GM23338 (cell line): Measurements from ENCODE around the gene GNB1L. TPM values are rescaled to one million over a fixed set of nuclear protein-coding genes. Genes with fewer than 3 reads are reported as not detected.

Source experiments
- ATAC-seq: fragments of 200-7000 bp; cut with Tn5 transposase; 3 replicates; pipeline ENCODE4 v1.9.1; 2020
- DNase-seq: peaks from one replicate; pipeline ENCODE4 v3.0.0-alpha.2; 2015; ENCODE audit warnings: low spot score
- H2AFZ ChIP-seq: fragments of 200-600 bp; sonication (generic); 2 replicates; pipeline ENCODE4 v1.8.0; 2016; ENCODE audit warnings: antibody characterized with exemption, mild to moderate bottlenecking, moderate library complexity
- H3F3A ChIP-seq: fragments of 200-600 bp; sonication (generic); replicated peaks from 2 replicates; pipeline ENCODE4 v1.8.0; 2017; ENCODE audit warnings: antibody characterized with exemption, mixed run types, low read depth
- H3K27ac ChIP-seq: fragments of 200-600 bp; sonication (generic); 2 replicates; pipeline ENCODE4 v1.6.1; 2016; ENCODE audit warnings: low read depth
- H3K27me3 ChIP-seq: fragments of 200-600 bp; sonication (generic); 2 replicates; pipeline ENCODE4 v1.8.0; 2016; ENCODE audit warnings: mild to moderate bottlenecking, mixed run types, moderate library complexity; ENCODE audit not compliant: insufficient read depth
- H3K36me3 ChIP-seq: fragments of 200-600 bp; sonication (generic); 2 replicates; pipeline ENCODE4 v1.8.0; 2016; ENCODE audit warnings: mild to moderate bottlenecking; ENCODE audit not compliant: insufficient read depth
- H3K4me1 ChIP-seq: fragments of 200-600 bp; sonication (generic); 2 replicates; pipeline ENCODE4 v1.8.0; 2016; ENCODE audit warnings: mild to moderate bottlenecking, moderate library complexity; ENCODE audit not compliant: insufficient read depth
- H3K4me2 ChIP-seq: fragments of 200-600 bp; sonication (generic); 2 replicates; pipeline ENCODE4 v1.7.1; 2017; ENCODE audit warnings: mixed run types
- H3K4me3 ChIP-seq: fragments of 200-600 bp; sonication (generic); 2 replicates; pipeline ENCODE4 v1.6.1; 2016; ENCODE audit warnings: mixed run types
- H3K79me2 ChIP-seq: fragments of 200-600 bp; sonication (generic); replicated peaks from 2 replicates; pipeline ENCODE4 v1.8.0; 2017; ENCODE audit warnings: mild to moderate bottlenecking; ENCODE audit not compliant: insufficient read depth
- H3K9me2 ChIP-seq: fragments of 200-600 bp; sonication (generic); 2 replicates; pipeline ENCODE4 v1.8.0; 2017; ENCODE audit not compliant: insufficient read depth
- H4K20me1 ChIP-seq: fragments of 200-600 bp; sonication (generic); replicated peaks from 2 replicates; pipeline ENCODE4 v1.8.0; 2017; ENCODE audit warnings: mild to moderate bottlenecking; ENCODE audit not compliant: insufficient read depth
- H3K27ac Mint-ChIP-seq: 2 replicates; pipeline ENCODE4 v1.8.0; 2020; ENCODE audit warnings: inconsistent platforms, mild to moderate bottlenecking, moderate library complexity, mixed read lengths
- H3K27me3 Mint-ChIP-seq: 3 replicates; pipeline ENCODE4 v1.8.0; 2022; ENCODE audit warnings: low read depth, mild to moderate bottlenecking, moderate library complexity, mixed read lengths, inconsistent platforms; ENCODE audit not compliant: insufficient read depth, poor library complexity
- H3K36me3 Mint-ChIP-seq: 3 replicates; pipeline ENCODE4 v1.8.0; 2021; ENCODE audit warnings: low read depth, mild to moderate bottlenecking, inconsistent platforms, moderate library complexity, mixed read lengths
- H3K4me1 Mint-ChIP-seq: 3 replicates; pipeline ENCODE4 v1.8.0; 2020; ENCODE audit warnings: mild to moderate bottlenecking, inconsistent platforms, mixed read lengths
- H3K4me3 Mint-ChIP-seq: 3 replicates; pipeline ENCODE4 v1.8.0; 2021; ENCODE audit warnings: moderate library complexity, mild to moderate bottlenecking, inconsistent platforms, mixed read lengths
- H3K9me3 Mint-ChIP-seq: 3 replicates; pipeline ENCODE4 v1.8.0; 2020; ENCODE audit warnings: moderate library complexity, mild to moderate bottlenecking, inconsistent platforms, mixed read lengths
- CREB1 ChIP-seq: fragments of 250-450 bp; sonication (Bioruptor Pico); IDR thresholded peaks from 2 replicates; pipeline ENCODE4 v1.5.0; 2020; ENCODE audit warnings: low read depth, mild to moderate bottlenecking, moderate library complexity
- ETS1 ChIP-seq: IDR thresholded peaks from 2 replicates; pipeline ENCODE4 v1.6.1; 2016; ENCODE audit warnings: antibody characterized with exemption
- EZH2 ChIP-seq: fragments of 200-600 bp; sonication (generic); IDR thresholded peaks from one replicate; pipeline ENCODE4 v1.8.0; 2017; ENCODE audit warnings: antibody characterized with exemption, mild to moderate bottlenecking, low read depth; ENCODE audit not compliant: unreplicated experiment
- JUNB ChIP-seq: IDR thresholded peaks from one replicate; pipeline ENCODE4 v1.6.1; 2016; ENCODE audit warnings: antibody characterized with exemption; ENCODE audit not compliant: unreplicated experiment
- NANOG ChIP-seq: IDR thresholded peaks from 2 replicates; pipeline ENCODE4 v1.6.1; 2016; ENCODE audit warnings: antibody characterized with exemption, borderline replicate concordance
- POLR2AphosphoS5 ChIP-seq: IDR thresholded peaks from 2 replicates; pipeline ENCODE4 v1.6.1; 2016; ENCODE audit warnings: antibody characterized with exemption, low read depth
- STAT1 ChIP-seq: IDR thresholded peaks from one replicate; pipeline ENCODE4 v1.6.1; 2016; ENCODE audit warnings: antibody characterized with exemption; ENCODE audit not compliant: unreplicated experiment
- ZNF114 ChIP-seq: fragments of 250-450 bp; sonication (Bioruptor Pico); IDR thresholded peaks from 2 replicates; pipeline ENCODE4 v1.5.0; 2020; ENCODE audit warnings: mild to moderate bottlenecking, moderate library complexity
- polyA plus RNA-seq: library from polyadenylated mRNA; unstranded; fragments of >200 nt; fragmentation: Nextera tagmentation; extraction: Ambion mirVana; gene quantifications from 2 replicates; pipeline ENCODE4 v1.2.1, GENCODE V29; 2016
- total RNA-seq: library from RNA; depleted of rRNA; stranded (reverse); fragments of >200 nt; shearing (Covaris generic); gene quantifications from 2 replicates; pipeline ENCODE4 v1.2.3, GENCODE V29; 2014
- TF ChIP-seq, protein P1 (sequence below): IDR thresholded peaks from one replicate; pipeline ENCODE4 v1.6.1; 2018; ENCODE audit warnings: antibody characterized with exemption; ENCODE audit not compliant: unreplicated experiment
- TF ChIP-seq, protein P2 (sequence below), 2 experiments: fragments of 200-600 bp in 1 of 2; sonication (generic) in 1 of 2; conservative IDR thresholded peaks; 2 replicates each; pipeline versions ENCODE4 v1.5.1 to v1.6.1; 2016 to 2017; ENCODE audit warnings: antibody characterized with exemption in 2 of 2, low read depth in 2 of 2, mild to moderate bottlenecking in 2 of 2, moderate library complexity in 1 of 2

GNB1L gene
- total and polyA plus RNA-seq, 2 experiments from 2014 or later: 15.2 to 27.8 TPM

GRCh38 chr22:19793661-19794310 lies 60.9 kb downstream of the GNB1L start (continued):
- TF ChIP-seq, protein P1, sequence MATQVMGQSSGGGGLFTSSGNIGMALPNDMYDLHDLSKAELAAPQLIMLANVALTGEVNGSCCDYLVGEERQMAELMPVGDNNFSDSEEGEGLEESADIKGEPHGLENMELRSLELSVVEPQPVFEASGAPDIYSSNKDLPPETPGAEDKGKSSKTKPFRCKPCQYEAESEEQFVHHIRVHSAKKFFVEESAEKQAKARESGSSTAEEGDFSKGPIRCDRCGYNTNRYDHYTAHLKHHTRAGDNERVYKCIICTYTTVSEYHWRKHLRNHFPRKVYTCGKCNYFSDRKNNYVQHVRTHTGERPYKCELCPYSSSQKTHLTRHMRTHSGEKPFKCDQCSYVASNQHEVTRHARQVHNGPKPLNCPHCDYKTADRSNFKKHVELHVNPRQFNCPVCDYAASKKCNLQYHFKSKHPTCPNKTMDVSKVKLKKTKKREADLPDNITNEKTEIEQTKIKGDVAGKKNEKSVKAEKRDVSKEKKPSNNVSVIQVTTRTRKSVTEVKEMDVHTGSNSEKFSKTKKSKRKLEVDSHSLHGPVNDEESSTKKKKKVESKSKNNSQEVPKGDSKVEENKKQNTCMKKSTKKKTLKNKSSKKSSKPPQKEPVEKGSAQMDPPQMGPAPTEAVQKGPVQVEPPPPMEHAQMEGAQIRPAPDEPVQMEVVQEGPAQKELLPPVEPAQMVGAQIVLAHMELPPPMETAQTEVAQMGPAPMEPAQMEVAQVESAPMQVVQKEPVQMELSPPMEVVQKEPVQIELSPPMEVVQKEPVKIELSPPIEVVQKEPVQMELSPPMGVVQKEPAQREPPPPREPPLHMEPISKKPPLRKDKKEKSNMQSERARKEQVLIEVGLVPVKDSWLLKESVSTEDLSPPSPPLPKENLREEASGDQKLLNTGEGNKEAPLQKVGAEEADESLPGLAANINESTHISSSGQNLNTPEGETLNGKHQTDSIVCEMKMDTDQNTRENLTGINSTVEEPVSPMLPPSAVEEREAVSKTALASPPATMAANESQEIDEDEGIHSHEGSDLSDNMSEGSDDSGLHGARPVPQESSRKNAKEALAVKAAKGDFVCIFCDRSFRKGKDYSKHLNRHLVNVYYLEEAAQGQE: no peak
- no peak for TF ChIP-seq ETS1
- TF ChIP-seq STAT1: no peak
- TF ChIP-seq CREB1 (CRISPR knock-in tag): no peak
- no peak for TF ChIP-seq NANOG
- TF ChIP-seq, protein P2, sequence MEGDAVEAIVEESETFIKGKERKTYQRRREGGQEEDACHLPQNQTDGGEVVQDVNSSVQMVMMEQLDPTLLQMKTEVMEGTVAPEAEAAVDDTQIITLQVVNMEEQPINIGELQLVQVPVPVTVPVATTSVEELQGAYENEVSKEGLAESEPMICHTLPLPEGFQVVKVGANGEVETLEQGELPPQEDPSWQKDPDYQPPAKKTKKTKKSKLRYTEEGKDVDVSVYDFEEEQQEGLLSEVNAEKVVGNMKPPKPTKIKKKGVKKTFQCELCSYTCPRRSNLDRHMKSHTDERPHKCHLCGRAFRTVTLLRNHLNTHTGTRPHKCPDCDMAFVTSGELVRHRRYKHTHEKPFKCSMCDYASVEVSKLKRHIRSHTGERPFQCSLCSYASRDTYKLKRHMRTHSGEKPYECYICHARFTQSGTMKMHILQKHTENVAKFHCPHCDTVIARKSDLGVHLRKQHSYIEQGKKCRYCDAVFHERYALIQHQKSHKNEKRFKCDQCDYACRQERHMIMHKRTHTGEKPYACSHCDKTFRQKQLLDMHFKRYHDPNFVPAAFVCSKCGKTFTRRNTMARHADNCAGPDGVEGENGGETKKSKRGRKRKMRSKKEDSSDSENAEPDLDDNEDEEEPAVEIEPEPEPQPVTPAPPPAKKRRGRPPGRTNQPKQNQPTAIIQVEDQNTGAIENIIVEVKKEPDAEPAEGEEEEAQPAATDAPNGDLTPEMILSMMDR (conservative IDR thresholded peaks at IDR 0.05; ENCODE audit: low read depth in 2 of 2): no peak

DNA sequence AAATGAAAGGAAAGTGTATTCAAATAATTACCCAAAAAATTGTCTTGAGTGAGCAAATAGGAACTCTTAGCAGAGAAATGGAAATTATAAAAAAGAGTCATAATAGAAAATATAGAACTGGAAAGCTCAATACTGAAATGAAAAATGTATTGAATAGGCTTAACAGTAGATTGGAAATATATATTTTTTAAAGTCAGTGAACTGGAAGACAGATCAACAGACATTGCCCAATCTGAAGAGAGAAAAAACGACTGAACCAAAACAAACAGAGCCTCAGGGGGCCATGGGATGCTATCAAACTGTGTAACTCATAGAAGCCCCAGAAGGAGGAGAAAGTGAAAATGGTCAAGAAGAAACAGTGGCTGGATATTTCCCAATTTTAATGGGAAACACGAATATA lies 61.5 kb downstream of the GNB1L start:
- Mint-ChIP-seq H3K9me3 (no peaks in the 10 kb centered on the region), H3K27ac (no peak overlapping the region), H3K4me3 (no peak overlapping the region), H3K4me1 (peaks cover 8% of the 10 kb centered on the region), H3K36me3 (peaks cover 4% of the 10 kb centered on the region; the same call in 2 of the 3 replicates), H3K27me3 (peaks cover 5% of the 10 kb centered on the region)
- H3K27me3 ChIP-seq: no peaks in the 10 kb centered on the region
- no peaks in the 10 kb centered on the region for H3F3A ChIP-seq
- no peaks in the 10 kb centered on the region; the same call in 1 of the 2 replicates for H3K36me3 ChIP-seq
- DNase-seq (no peak), ATAC-seq (no peak)
- H2AFZ ChIP-seq: no peak overlapping the region
- H4K20me1 ChIP-seq: no peaks in the 10 kb centered on the region; the same call in 1 of the 2 replicates
- H3K27ac ChIP-seq: no peak overlapping the region
- H3K79me2 ChIP-seq: no peaks in the 10 kb centered on the region
- H3K4me2 ChIP-seq: no peak overlapping the region
- no peaks in the 10 kb centered on the region for H3K9me2 ChIP-seq
- no peaks in the 10 kb centered on the region for H3K4me1 ChIP-seq
- H3K4me3 ChIP-seq: no peak overlapping the region
- TF ChIP-seq STAT1 (no peak), JUNB (no peak), NANOG (no peak), ETS1 (no peak), POLR2AphosphoS5 (no peak), EZH2 (no peak), ZNF114 (CRISPR knock-in tag) (no peak)
- TF ChIP-seq, protein P2 (conservative IDR thresholded peaks at IDR 0.05; ENCODE audit: low read depth in 2 of 2): no peak
